SK-N-SH (cell line): ENCODE results near the gene MAPK11. TPM values are rescaled to one million over a fixed set of nuclear protein-coding genes. Genes with fewer than 3 reads are reported as not detected.

ENCODE experiments used
- CTCF ChIA-PET: fragments of 300-600, 350-600 bp; formaldehyde crosslinking; extraction: SDS; loops from one replicate; lab custom pipeline; 2021; lab: Yijun Ruan, JAX
- POLR2A ChIA-PET: fragments of 350-600 bp; sonication (Branson Sonifier 250); formaldehyde crosslinking; extraction: SDS; loops from one replicate; lab custom pipeline; 2020; ENCODE audit warnings: antibody characterized with exemption, inconsistent platforms; lab: Yijun Ruan, JAX
- DNase-seq: peaks from one replicate; pipeline ENCODE4 v3.0.0; 2012
- H2AFZ ChIP-seq: fragments of 200-600 bp; sonication (generic); 2 replicates; pipeline ENCODE4 v1.8.1; 2016; ENCODE audit warnings: antibody characterized with exemption, mild to moderate bottlenecking, low read depth
- H3F3A ChIP-seq: fragments of 200-600 bp; sonication (generic); replicated peaks from 2 replicates; pipeline ENCODE3; 2016; ENCODE audit warnings: antibody characterized with exemption, mild to moderate bottlenecking; ENCODE audit not compliant: insufficient read depth
- H3K27ac ChIP-seq, 2 experiments: fragments of 200-500 bp in 1 of 2; fragments of 200-600 bp in 1 of 2; sonication (Bioruptor generic) in 1 of 2; sonication (generic), shearing (Covaris generic) in 1 of 2; 2 replicates each; pipeline versions ENCODE4 v1.5.1 to v1.6.1; 2014 to 2016; ENCODE audit warnings: low read depth in 2 of 2, inconsistent platforms in 1 of 2, low read length in 1 of 2, mild to moderate bottlenecking in 1 of 2, mixed read lengths in 1 of 2
- H3K27me3 ChIP-seq: fragments of 200-600 bp; sonication (generic), shearing (Covaris generic); 2 replicates; pipeline ENCODE4 v1.6.1; 2016; ENCODE audit warnings: mixed run types; ENCODE audit not compliant: insufficient read depth
- H3K36me3 ChIP-seq, 2 experiments: fragments of 200-500 bp in 1 of 2; fragments of 200-600 bp in 1 of 2; sonication (Bioruptor generic) in 1 of 2; sonication (generic) in 1 of 2; replicated peaks in 1 of 2; 2 replicates each; pipeline versions ENCODE3 to v1.5.1; 2014 to 2016; ENCODE audit warnings: low read length in 1 of 2, mild to moderate bottlenecking in 1 of 2; ENCODE audit not compliant: insufficient read depth in 2 of 2, control insufficient read depth in 1 of 2
- H3K4me1 ChIP-seq, 2 experiments: fragments of 200-500 bp in 1 of 2; fragments of 200-600 bp in 1 of 2; sonication (Bioruptor generic) in 1 of 2; sonication (generic), shearing (Covaris generic) in 1 of 2; 2 replicates each; pipeline versions ENCODE4 v1.5.1 to v1.6.1; 2014 to 2016; ENCODE audit warnings: low read depth in 1 of 2, low read length in 1 of 2, mixed run types in 1 of 2; ENCODE audit not compliant: insufficient read depth in 2 of 2, control insufficient read depth in 1 of 2
- H3K4me2 ChIP-seq: fragments of 200-600 bp; sonication (generic), shearing (Covaris generic); 2 replicates; pipeline ENCODE4 v1.6.1; 2017; ENCODE audit warnings: mixed run types
- H3K4me3 ChIP-seq, 2 experiments: fragments of 200-500 bp in 1 of 2; fragments of 200-600 bp in 1 of 2; sonication (Bioruptor generic) in 1 of 2; sonication (generic), shearing (Covaris generic) in 1 of 2; 2 replicates each; pipeline versions ENCODE4 v1.5.1 to v1.8.1; 2014 to 2016; ENCODE audit warnings: low read depth in 2 of 2, inconsistent platforms in 1 of 2, low read length in 1 of 2, mild to moderate bottlenecking in 1 of 2, mixed read lengths in 1 of 2, moderate library complexity in 1 of 2
- H3K79me2 ChIP-seq: fragments of 200-600 bp; sonication (generic); 2 replicates; pipeline ENCODE4 v1.8.1; 2017; ENCODE audit warnings: mild to moderate bottlenecking; ENCODE audit not compliant: insufficient read depth
- H3K9ac ChIP-seq: fragments of 200-600 bp; sonication (generic); 2 replicates; pipeline ENCODE4 v1.6.1; 2017; ENCODE audit warnings: mixed run types
- H3K9me2 ChIP-seq: fragments of 200-600 bp; sonication (generic); 2 replicates; pipeline ENCODE4 v1.6.1; 2017; ENCODE audit warnings: mixed run types
- H3K9me3 ChIP-seq: fragments of 200-600 bp; sonication (generic); 2 replicates; pipeline ENCODE4 v1.6.1; 2017; ENCODE audit warnings: mixed run types, mild to moderate bottlenecking, moderate library complexity
- H4K20me1 ChIP-seq: fragments of 200-600 bp; sonication (generic); 2 replicates; pipeline ENCODE4 v1.6.1; 2017; ENCODE audit warnings: mild to moderate bottlenecking, mixed run types; ENCODE audit not compliant: insufficient read depth
- CHD2 ChIP-seq: fragments of 150-350 bp; IDR thresholded peaks from 2 replicates; pipeline ENCODE4 v1.6.1; 2018; ENCODE audit warnings: low read length; ENCODE audit not compliant: partially characterized antibody
- ELF1 ChIP-seq: IDR thresholded peaks from 2 replicates; pipeline ENCODE4 v1.4.0; 2012
- FOXJ3 ChIP-seq: sonication (generic); formaldehyde crosslinking; IDR thresholded peaks from 2 replicates; pipeline ENCODE4 v1.5.1; 2020; ENCODE audit warnings: mild to moderate bottlenecking, missing genetic modification reagents
- FOXM1 ChIP-seq: IDR thresholded peaks from 2 replicates; pipeline ENCODE4 v1.4.0; 2012; ENCODE audit warnings: low read depth, mild to moderate bottlenecking
- GABPA ChIP-seq: IDR thresholded peaks from 2 replicates; pipeline ENCODE4 v1.4.0; 2012; ENCODE audit warnings: low read depth, mild to moderate bottlenecking
- GATA2 ChIP-seq: sonication (generic); formaldehyde crosslinking; IDR thresholded peaks from 2 replicates; pipeline ENCODE4 v1.5.0; 2020; ENCODE audit warnings: mild to moderate bottlenecking, missing genetic modification reagents
- NFIC ChIP-seq: IDR thresholded peaks from 2 replicates; pipeline ENCODE4 v1.4.0; 2012; ENCODE audit warnings: borderline replicate concordance
- NRF1 ChIP-seq: IDR thresholded peaks from 2 replicates; pipeline ENCODE4 v1.6.1; 2012; ENCODE audit warnings: low read depth, mild to moderate bottlenecking, low read length
- RAD21 ChIP-seq: IDR thresholded peaks from 2 replicates; pipeline ENCODE4 v1.6.1; 2012; ENCODE audit warnings: mild to moderate bottlenecking, low read length
- SIN3A ChIP-seq: IDR thresholded peaks from 2 replicates; pipeline ENCODE4 v1.6.1; 2012; ENCODE audit warnings: low read depth, mild to moderate bottlenecking, low read length, moderate library complexity, borderline replicate concordance
- SMC3 ChIP-seq: IDR thresholded peaks from 2 replicates; pipeline ENCODE4 v1.6.1; 2012; ENCODE audit warnings: low read depth, low read length, improper control_type of control experiment
- TAF1 ChIP-seq: IDR thresholded peaks from 2 replicates; pipeline ENCODE4 v1.6.1; 2012; ENCODE audit warnings: low read depth, mild to moderate bottlenecking, low read length, moderate library complexity, borderline replicate concordance
- TEAD4 ChIP-seq: IDR thresholded peaks from 2 replicates; pipeline ENCODE4 v1.4.0; 2012; ENCODE audit warnings: mild to moderate bottlenecking, borderline replicate concordance; ENCODE audit not compliant: insufficient read depth
- YY1 ChIP-seq: IDR thresholded peaks from 2 replicates; pipeline ENCODE4 v1.4.0; 2012; ENCODE audit warnings: low read depth, mild to moderate bottlenecking
- WGBS: methylation state at CpG from one replicate; pipeline ENCODE4 v1.1.6; 2017; ENCODE audit warnings: low lambda C conversion rate; 5-methylcytosine and 5-hydroxymethylcytosine counted together
- polyA plus RNA-seq, 3 experiments: library from polyadenylated mRNA; depleted of rRNA; stranded (reverse); fragments of >200 nt; gene quantifications; 2 replicates each; pipeline ENCODE4 v1.2.3, GENCODE V29; 2012
- TF ChIP-seq, protein P1 (sequence below): IDR thresholded peaks from 2 replicates; pipeline ENCODE4 v1.6.1; 2012; ENCODE audit warnings: mild to moderate bottlenecking, low read depth, low read length, moderate library complexity
- TF ChIP-seq, protein P2 (sequence below): IDR thresholded peaks from 2 replicates; pipeline ENCODE4 v1.4.0; 2012; ENCODE audit warnings: low read depth, borderline replicate concordance
- TF ChIP-seq, protein P3 (sequence below): fragments of 150-350 bp; IDR thresholded peaks from 2 replicates; pipeline ENCODE4 v1.6.1; 2017; ENCODE audit warnings: antibody characterized with exemption, low read length, low read depth, borderline replicate concordance

MAPK11 gene
- polyA plus RNA-seq, 1 of the 3 experiments (the other 2 are of a cell fraction): 36.0 TPM

DNA sequence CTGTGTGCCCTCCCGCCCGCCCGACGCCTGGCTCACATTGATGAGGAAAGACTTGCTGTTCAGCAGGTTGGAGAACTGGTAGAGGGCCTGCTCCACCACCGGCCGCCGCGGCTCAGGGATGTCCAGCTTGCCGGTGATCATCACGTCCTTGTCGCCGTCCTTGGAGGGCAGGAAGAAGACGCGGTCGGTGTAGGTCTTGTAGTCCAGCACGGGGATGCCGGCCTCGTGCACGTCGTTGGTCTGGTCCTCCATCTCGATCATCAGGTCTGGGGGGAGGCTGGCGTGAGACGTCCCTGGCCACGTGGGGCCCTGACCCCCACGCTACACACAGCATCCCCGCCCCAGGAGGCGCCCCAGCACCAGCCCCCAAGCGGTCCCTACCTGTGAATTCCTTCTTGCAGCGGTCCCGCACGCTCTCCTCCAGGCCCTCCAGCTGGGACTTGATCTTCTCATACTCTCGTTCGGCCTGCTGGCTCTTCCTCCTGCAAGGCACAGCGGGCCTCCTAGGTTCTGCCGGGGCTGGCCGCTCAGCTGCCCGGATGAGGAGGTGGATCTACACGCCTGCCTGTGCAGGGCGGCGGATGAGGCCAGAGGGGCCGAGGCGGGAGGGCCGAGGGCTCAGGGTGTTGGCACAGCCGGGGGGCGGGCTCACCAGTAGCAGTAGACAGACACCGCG, 10.7 kb upstream of the MAPK11 start:
- H3K9ac ChIP-seq: no peak overlapping the region
- no peaks in the 10 kb centered on the region for H3K27me3 ChIP-seq
- no peak for DNase-seq
- WGBS: 97% methylated on average over 30 of the region's 47 CpGs
- H3K4me2 ChIP-seq: no peak overlapping the region
- peaks cover 0 to 9% of the 10 kb centered on the region in 2 experiments; a peak in 1 of 4 replicates for H3K4me1 ChIP-seq
- H3K27ac ChIP-seq: no peak overlapping the region
- H4K20me1 ChIP-seq: peaks cover 5% of the 10 kb centered on the region
- no peaks in the 10 kb centered on the region for H3K9me3 ChIP-seq
- peaks cover 24 to 73% of the 10 kb centered on the region in 2 experiments for H3K36me3 ChIP-seq
- H3K79me2 ChIP-seq: peaks cover 5% of the 10 kb centered on the region; the same call in 1 of the 2 replicates
- no peak overlapping the region for H3K4me3 ChIP-seq
- peaks cover 7% of the 10 kb centered on the region for H3F3A ChIP-seq
- CTCF ChIA-PET: interaction anchor here (1.2 to 2.1 kb wide), 4 partner anchors 8 to 62 kb away, joined by 4 to 6 read pairs (median 5); partner anchors contain the start of gene DENND6B
- H2AFZ ChIP-seq: no peak overlapping the region
- POLR2A ChIA-PET: no interaction called here
- H3K9me2 ChIP-seq: no peaks in the 10 kb centered on the region
- TF ChIP-seq SIN3A (no peak), NFIC (no peak), TAF1 (no peak), GATA2 (CRISPR knock-in tag) (no peak), FOXM1 (no peak), GABPA (no peak), YY1 (no peak), CHD2 (no peak), TEAD4 (no peak), FOXJ3 (CRISPR knock-in tag) (no peak), NRF1 (no peak), SMC3 (no peak), RAD21 (no peak), ELF1 (no peak)
- TF ChIP-seq, protein P1, sequence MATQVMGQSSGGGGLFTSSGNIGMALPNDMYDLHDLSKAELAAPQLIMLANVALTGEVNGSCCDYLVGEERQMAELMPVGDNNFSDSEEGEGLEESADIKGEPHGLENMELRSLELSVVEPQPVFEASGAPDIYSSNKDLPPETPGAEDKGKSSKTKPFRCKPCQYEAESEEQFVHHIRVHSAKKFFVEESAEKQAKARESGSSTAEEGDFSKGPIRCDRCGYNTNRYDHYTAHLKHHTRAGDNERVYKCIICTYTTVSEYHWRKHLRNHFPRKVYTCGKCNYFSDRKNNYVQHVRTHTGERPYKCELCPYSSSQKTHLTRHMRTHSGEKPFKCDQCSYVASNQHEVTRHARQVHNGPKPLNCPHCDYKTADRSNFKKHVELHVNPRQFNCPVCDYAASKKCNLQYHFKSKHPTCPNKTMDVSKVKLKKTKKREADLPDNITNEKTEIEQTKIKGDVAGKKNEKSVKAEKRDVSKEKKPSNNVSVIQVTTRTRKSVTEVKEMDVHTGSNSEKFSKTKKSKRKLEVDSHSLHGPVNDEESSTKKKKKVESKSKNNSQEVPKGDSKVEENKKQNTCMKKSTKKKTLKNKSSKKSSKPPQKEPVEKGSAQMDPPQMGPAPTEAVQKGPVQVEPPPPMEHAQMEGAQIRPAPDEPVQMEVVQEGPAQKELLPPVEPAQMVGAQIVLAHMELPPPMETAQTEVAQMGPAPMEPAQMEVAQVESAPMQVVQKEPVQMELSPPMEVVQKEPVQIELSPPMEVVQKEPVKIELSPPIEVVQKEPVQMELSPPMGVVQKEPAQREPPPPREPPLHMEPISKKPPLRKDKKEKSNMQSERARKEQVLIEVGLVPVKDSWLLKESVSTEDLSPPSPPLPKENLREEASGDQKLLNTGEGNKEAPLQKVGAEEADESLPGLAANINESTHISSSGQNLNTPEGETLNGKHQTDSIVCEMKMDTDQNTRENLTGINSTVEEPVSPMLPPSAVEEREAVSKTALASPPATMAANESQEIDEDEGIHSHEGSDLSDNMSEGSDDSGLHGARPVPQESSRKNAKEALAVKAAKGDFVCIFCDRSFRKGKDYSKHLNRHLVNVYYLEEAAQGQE: no peak
- TF ChIP-seq, protein P2, sequence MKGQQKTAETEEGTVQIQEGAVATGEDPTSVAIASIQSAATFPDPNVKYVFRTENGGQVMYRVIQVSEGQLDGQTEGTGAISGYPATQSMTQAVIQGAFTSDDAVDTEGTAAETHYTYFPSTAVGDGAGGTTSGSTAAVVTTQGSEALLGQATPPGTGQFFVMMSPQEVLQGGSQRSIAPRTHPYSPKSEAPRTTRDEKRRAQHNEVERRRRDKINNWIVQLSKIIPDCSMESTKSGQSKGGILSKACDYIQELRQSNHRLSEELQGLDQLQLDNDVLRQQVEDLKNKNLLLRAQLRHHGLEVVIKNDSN: no peak
- TF ChIP-seq, protein P3, sequence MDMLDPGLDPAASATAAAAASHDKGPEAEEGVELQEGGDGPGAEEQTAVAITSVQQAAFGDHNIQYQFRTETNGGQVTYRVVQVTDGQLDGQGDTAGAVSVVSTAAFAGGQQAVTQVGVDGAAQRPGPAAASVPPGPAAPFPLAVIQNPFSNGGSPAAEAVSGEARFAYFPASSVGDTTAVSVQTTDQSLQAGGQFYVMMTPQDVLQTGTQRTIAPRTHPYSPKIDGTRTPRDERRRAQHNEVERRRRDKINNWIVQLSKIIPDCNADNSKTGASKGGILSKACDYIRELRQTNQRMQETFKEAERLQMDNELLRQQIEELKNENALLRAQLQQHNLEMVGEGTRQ: no peak
